Colon (tissue), 2 donors: ENCODE results near the gene SLC26A8.
"Not testable (repeated sequence)": the region's sequence is repeated elsewhere in the genome, so short reads cannot be mapped to it uniquely, and the experiment has no call there.

Source experiments
- FAIRE-seq: peaks from 2 replicates; lab custom pipeline; 2012; peaks lifted over from hg19 to GRCh38; lab: Jason Lieb, UNC
- donor health status: control.
- donor health status: control.

SLC26A8 gene

DNA sequence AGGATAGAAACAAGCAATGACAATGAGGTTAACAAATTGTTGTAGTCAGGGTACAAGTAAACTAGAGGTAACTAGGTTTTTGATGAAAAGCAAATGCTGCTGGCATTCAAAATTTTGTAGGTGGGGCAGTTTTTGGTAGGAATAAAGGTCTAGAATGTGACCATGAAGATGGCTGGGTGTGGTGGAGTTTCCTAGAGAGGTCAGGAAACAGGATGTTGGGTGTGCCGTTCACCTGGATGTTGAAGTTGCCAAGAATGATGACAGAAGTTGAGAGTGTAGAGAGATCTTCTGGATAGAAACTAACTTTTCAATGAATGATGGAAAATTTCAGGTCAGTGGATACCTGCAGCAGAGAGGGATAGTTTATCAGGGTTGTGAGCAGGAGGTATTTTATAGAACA lies 25.9 kb upstream of the SLC26A8 start:
- FAIRE-seq, result no peak

- FAIRE-seq, result no peak
Measured at GRCh38 chr6:36049582-36049981, 25.1 kb upstream of the SLC26A8 start.

DNA sequence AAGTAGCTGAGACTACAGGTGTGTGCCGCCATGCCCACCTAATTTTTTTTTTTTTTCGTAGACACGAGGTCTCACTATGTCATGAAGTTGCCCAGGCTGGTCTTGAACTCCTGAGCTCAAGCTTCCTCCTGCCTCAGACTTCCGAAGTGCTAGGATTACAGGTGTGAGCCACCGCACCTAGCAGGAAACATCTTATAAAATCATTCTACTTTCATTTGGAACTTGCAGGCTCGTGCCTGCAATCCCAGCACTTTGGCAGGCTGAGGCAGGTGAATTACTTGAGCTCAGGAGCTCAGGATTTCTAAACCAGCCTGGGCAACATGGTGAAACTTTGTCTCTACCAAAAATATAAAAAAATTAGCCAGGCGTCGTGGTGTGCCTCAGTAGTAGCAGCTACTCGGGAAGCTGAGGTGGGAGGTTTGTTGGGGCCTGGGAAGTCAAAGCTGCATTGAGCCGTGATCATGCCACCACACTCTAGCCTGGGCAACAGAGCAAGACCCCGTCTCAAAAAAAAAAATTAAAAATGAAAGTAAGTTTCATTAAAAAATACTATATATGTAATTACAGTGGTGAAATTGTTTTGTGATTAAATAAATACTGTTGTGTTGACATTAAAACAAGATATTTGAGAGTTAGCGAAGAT lies 18.3 kb upstream of the SLC26A8 start:
- no peak for FAIRE-seq

DNA sequence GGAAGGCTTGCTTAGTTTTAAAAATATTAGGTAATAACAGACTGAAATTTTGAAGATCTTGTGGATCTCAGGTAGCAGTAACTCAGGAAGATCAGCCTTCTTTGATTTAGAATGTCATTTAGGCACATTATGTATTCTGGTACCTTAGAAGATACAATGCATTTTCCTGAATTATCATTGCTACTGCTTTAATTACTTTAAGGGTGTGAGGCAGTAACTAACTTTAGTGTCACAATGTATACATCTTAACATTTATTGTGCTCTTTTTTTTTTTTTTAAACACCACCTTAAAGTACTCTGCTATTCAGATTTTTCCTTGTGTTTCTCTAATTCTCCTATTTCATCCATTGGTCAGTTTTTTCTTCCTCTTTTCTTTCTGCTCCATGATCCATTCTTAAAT lies 16.5 kb upstream of the SLC26A8 start:
- FAIRE-seq, result no peak

DNA sequence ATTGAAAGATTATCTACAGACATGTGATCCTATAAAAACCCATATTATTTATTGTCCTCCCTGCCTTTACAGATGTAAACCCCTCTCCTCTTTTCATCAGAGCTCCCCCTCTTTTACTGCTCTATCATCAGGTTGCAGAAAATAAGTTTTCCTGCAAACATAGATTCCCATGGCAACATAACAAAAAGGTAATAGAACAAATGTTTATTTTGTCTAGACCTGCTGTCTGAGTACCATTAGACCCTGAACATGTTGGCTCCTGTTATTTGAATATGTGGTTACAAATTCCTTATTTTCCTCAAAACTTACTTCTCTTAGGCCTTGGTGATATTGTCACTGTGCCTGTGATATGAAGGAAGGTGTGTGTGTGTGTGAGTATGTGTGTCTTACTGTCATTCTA lies 14.7 kb upstream of the SLC26A8 start:
- no peak for FAIRE-seq

GRCh38 chr6:36038120-36038876 lies 13.9 kb upstream of the SLC26A8 start:
- no peak for FAIRE-seq

DNA sequence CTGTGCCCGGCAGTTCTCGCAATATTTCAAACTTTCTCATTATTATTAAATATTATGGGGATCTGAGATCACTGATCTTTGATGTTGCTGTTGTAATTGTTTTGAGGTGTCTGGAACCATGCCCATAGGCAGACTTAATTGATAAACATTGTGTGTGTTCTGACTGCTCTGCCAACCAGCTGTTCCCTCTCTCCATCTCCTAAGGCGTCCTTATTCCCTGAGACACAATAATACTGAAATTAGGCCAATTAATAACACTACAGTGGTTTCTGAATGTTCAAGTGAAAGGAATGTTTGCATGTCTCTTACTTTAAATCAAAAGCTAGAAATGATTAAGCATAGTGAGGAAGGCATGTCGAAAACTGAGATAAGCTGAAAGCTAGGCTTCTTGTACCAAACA lies 10.8 kb upstream of the SLC26A8 start:
- FAIRE-seq, result no peak

- no peak for FAIRE-seq
Measured at GRCh38 chr6:36034441-36034840, 10.0 kb upstream of the SLC26A8 start.

GRCh38 chr6:36033935-36034334 lies 9.5 kb upstream of the SLC26A8 start:
- no peak for FAIRE-seq

DNA sequence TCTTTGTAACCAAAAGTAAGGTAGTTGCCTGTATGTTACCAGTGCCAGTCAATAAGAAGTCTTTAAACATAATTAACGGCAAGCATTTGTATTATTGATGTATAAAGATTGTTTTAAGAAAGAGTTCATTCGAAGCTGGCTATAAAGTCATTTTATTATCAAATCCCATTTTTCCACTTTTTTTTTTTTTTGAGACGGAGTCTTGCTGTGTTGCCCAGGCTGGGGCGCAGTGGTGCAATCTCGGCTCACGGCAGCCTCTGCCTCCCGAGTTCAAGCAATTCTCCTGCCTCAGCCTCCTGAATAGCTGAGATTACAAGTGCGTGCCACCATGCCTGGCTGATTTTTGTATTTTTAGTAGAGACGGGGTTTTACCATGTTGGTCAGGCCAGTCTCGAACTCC lies 8.7 kb upstream of the SLC26A8 start:
- not testable (repeated sequence) for FAIRE-seq

DNA sequence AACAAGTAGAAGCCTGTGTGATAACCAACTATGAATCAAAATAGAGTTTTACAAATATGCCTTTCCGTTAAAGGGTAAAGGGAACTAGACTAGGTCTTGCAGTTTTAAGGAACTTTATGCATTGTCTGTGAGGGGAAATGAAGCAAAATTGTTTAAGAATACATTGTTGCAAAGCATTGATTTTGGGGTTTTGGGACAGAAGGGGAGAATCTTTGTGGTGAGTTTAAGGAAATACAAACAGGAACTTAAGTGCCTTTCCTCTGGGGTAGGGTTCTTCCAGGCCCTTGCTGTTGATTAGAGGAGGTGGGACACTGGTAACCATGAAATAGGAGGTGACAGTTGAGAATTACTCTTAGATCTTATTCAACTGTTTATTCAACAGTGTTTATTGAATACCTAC lies 7.8 kb upstream of the SLC26A8 start:
- no peak for FAIRE-seq

- no peak for FAIRE-seq
Measured at GRCh38 chr6:36029464-36029863, 5.0 kb upstream of the SLC26A8 start.

DNA sequence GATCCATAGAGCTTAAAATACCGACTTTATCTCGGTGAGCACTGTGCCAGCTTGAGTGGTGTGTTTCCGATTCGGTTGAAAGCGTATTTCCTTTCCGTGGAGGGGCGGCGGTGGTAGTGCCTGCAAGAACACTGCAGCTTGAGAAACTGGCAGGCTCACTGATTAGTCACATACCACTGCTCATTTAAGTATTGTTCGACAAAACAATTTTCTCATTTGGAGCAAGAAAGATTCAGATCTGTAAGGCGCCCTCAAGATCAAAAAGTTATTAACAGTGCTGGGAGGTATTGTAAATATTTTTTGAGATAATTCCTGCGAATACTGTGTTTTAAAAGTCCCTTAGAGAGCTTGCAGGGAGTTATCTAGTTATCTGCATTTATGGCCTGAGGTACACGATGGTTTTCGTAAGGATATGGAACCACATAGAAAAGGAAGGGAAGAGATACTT lies 4.5 kb upstream of the SLC26A8 start:
- no peak for FAIRE-seq

DNA sequence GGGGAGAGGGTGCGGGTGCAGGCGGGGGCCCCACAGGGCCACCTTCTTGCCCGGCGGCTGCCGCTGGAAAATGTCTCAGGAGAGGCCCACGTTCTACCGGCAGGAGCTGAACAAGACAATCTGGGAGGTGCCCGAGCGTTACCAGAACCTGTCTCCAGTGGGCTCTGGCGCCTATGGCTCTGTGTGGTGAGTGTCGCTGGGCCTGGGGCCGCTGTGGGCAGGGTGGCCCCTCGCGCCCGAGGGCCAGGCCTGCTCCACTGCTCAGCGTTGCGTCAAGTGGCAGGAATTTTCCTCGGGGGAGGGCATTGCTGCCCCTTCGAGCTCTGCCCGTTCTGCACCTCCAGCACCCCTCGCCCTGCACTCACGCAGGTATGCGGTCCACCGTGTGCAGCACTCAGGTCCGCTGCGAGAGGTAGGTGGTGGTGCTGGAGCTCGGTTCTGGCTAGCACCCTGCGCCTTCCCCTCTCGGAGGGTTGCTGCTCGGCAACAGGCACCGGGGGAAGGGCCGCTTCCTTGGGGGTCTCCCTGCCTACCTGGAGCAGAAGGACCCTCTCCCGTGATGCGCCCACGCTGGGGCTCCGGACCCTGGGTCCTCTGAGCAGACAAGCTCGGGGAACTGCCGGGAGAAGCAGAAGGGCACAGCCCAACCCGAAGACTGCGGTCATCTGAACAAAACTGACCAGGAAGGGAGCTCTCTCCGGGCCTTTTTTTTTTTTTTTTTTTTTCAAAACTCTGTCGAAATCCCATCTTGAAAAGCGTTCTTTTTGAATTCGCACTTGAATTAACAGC lies 3.8 kb upstream of the SLC26A8 start:
- FAIRE-seq, result no peak

DNA sequence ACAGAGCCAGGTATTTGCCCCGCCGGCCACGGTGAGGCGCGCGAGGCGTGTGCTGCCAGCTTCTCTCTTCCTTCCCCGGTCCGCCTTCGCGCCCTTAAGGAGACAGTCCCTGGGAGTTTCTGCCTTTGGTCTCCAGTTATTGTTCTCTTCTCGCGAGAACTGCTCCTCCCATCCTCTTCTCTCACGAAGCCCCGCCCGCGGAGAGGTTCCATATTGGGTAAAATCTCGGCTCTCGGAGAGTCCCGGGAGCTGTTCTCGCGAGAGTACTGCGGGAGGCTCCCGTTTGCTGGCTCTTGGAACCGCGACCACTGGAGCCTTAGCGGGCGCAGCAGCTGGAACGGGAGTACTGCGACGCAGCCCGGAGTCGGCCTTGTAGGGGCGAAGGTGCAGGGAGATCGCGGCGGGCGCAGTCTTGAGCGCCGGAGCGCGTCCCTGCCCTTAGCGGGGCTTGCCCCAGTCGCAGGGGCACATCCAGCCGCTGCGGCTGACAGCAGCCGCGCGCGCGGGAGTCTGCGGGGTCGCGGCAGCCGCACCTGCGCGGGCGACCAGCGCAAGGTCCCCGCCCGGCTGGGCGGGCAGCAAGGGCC lies 3.2 kb upstream of the SLC26A8 start, which contains the start of gene MAPK14:
Gene MAPK14, plus strand, starts transcription at position 308 of the 587 bp plus-strand sequence. CDS start 350 bp downstream, outside the sequence.
- peak; percentile 55 for FAIRE-seq

DNA sequence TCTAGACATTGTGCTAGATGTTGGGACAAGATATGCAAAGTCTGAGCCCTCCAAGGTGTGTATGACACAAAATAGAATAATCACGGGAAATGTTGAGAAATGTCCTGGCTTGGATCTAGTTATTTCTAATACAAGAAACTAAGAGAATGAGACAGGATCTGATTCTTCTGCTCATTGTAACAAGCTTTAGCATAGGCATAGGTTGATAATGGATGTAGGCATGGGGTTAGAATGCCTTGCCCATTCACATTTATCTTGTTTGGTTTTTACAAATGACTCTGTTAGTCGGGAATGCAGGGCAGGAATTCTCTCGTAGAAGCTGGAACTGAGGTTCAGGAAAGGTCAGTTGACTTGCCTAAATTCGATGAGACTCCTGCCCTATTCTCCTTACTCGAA lies 1.5 kb upstream of the SLC26A8 start:
- FAIRE-seq, result no peak

DNA sequence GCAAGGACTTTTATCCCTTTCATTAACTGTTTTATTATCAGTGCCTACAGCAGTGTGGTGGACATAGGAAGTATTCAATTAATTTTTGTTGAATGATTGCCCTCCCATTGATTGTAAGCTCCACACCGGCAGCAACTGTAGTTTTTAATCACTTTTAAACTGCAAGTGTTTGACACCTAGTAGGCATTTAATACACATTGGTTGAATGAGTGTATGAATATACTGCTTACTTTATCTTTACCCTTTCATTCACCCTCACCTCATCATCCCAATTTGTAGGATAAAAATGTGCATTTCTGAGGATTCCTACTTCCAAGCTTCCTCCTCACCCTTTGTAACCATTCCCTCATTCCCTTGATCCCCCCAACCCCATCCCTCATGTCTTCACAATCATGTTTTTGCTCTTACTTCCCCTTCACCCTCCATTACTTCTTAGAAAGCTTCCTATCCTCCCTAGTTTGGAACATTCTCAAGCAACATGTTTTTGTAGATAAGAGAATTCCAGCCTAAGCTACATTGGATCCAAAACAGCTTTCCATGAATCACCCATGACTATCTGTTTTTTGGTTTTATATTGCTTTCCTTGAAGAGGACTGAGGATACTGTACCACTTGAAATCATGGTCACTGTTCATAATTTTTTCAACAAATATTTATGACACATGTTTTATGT lies 955 bp upstream of the SLC26A8 start:
- no peak for FAIRE-seq

- FAIRE-seq, result no peak
Measured at GRCh38 chr6:36020154-36020553, 4.3 kb downstream of the SLC26A8 start.

DNA sequence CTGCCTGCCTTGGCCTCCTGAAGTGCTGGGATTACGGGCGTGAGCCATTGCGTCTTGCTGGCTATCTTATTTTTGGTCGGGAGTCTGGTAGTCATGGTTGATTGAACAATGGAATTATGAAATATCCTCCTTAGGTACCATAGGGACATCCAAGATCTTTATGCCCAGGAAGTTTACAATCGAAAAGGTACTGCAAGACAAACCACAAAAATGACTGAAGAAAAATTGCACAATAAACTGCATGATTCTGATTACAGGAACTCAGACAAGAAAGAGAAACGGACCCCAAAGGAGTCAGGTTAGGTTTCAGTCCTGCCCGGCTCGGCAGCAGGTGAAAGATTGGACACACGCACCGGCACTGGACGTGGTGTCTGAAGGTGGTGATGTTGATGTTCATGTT lies 5.3 kb downstream of the SLC26A8 start:
- no peak for FAIRE-seq

- no peak for FAIRE-seq
Measured at GRCh38 chr6:36018339-36018738, 6.1 kb downstream of the SLC26A8 start.

DNA sequence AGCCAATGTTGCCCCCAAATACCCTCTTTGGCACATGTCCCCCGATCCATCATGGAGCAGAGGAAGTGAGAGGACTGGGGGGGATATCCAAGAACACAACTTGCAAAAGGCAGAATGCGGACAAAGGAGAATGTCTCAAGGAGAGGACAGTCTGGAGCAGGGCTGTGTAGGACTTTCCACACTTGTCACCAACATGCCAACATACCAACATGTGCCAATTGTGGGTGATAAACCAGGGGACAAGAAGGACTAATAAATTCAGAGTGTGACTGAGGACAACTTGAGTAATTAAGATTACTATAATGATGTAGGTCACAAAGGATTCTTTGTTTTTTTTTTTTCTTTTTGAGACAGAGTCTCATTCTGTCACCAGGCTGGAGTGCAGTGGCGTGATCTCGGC lies 8.8 kb downstream of the SLC26A8 start:
- FAIRE-seq, result no peak

DNA sequence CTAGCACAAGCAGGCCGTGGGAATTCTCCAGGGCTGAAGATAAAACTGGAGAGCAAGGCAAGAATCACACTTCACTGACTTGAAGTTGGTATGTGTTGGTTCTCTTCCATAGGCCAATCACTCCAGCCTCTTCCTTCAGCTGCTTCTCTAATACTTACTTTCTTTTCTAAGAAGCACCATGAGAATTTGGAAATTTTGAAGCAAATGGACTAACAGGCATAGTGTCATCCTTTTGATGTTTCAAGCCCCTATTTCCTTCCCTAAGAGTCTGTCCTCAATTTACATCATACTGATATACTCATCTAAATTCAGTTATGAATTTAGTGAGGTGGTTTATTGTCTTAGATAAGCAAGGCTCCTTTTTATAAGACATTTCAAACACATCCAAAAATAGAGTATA lies 24.0 kb downstream of the SLC26A8 start:
- FAIRE-seq, result no peak
